Skeletal muscle cell (primary cell): ENCODE data around the gene RGR.

Experiments used
- DNase-seq: peaks from one replicate; pipeline ENCODE4 v3.0.0-alpha.2; 2010; ENCODE audit warnings: low read depth
- H3K4me3 ChIP-seq: 2 replicates; pipeline ENCODE4 v1.5.1; 2011; ENCODE audit warnings: low read depth, mild to moderate bottlenecking, control low read depth, low read length, moderate library complexity

The RGR gene, protein sequence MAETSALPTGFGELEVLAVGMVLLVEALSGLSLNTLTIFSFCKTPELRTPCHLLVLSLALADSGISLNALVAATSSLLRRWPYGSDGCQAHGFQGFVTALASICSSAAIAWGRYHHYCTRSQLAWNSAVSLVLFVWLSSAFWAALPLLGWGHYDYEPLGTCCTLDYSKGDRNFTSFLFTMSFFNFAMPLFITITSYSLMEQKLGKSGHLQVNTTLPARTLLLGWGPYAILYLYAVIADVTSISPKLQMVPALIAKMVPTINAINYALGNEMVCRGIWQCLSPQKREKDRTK

DNA sequence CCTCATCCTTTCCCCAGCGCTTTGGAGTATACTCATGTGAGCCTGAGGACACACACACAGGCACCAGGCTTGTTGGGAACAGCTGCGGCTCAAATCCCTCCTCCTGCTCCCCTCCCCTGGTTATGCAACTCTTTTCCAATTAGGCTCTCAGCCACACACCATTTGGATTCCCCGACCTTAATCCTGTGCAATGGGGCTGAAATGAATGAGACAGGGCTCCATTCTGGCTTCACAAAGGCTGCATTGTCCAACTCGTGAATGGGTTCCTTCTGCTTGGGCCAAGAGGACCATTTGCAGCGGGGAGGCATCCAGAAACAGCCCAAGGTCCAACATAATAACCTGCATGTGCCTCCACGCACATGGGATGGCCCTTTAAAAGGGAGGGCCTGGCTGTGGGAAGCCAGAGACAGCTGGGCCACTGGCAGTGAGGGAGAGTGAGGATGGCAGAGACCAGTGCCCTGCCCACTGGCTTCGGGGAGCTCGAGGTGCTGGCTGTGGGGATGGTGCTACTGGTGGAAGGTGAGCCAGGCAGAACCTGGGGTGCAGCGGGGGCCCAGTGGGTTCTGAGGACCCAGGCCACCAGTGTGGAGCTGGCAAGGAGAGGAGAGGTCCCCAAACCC, at the start of gene RGR:
TSS of gene RGR (plus strand) at position 403 of the 620 bp plus-strand sequence. CDS start at position 441, 38 bp downstream.
- H3K4me3 ChIP-seq = peak within 1 kb of the TSS; percentile 1
- peak; percentile 2 for DNase-seq

DNA sequence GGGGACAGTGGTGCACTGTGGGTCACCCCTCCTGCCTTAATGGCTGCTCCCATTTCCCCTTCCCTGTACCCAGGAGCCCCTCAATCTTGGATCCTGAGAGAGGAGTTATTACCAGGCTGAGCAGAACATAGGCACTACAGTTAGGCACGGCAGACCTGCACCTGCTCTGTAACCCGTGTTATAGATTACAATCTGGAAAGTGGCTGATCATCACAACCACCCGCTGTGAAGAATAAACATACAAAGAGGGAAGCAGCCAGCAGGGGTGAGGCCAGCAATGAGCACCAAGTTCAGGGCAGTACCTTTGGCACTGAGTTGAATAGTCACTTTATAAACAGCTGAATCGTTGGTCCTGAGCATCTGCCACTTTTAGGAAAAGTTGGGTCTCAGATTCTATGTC, 48.8 kb upstream of the RGR start:
- DNase-seq = no peak

DNA sequence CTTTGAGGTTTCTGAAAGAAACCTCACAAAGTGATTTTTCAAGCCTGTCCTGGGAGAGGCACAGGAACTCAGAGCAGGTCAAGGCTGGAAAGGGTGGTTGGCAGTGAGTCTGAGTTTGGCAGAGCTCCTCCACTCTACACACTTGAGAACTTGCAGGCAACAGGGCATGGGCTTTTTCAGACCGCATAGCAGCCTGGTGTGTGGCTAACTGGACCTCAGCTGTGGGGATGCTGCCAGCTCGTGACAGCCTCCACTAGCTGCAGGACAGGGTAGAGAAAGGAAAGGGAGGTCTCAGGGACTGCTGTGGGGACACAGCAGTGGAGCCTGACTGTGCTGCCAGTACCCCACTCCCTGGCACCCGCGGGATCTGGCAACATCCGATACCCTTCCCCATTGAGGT, 47.9 kb upstream of the RGR start:
- DNase-seq = no peak
- no peak overlapping the region for H3K4me3 ChIP-seq

More for the DNA sequence above, 48.8 kb upstream of the RGR start:
- H3K4me3 ChIP-seq = no peak overlapping the region

DNA sequence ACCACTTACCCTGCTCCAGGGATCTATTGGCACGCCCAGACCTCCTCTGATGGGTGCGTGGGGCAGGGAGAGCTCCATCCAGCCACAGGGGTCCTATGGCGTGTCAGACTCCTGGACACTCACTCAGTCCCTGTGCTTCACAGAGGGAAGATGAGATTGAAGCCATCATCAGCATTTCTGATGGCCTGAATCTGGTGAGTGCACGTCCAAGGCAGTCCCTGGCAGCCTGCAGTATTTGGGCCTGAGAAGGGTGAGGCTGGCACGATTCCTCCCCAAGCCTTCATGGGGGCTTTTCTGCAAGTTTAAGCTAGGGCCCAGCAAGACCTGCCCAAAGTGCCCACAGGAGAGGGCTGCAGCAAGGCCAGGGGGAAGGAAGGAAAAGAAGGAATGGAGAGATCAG, 47.2 kb upstream of the RGR start:
- no peak for DNase-seq
- no peak overlapping the region for H3K4me3 ChIP-seq

- no peak for DNase-seq
- no peak overlapping the region for H3K4me3 ChIP-seq
Observed at GRCh38 chr10:84198206-84198915, 46.5 kb upstream of the RGR start.

GRCh38 chr10:84200537-84201243, 44.2 kb upstream of the RGR start:
- DNase-seq = no peak
- no peak overlapping the region for H3K4me3 ChIP-seq

DNA sequence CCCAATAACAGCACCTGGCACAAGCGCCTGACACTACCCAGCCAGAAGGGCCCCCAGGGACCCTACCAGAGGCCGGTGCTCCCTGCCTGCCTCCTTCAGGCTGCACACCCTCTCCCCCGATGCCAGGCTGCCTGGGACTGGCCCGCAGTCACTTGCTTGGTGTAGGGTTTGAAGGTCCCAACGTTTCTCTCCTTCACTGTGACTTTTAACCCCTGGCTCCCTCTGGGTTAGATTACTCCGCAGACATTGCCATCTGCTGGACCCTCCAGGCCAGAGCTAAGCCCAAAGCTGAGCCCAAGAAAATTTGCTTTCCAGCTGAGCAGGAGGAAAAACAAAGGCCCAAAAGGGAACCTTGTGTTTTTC, 43.6 kb upstream of the RGR start:
- no peak overlapping the region for H3K4me3 ChIP-seq
- no peak for DNase-seq

DNA sequence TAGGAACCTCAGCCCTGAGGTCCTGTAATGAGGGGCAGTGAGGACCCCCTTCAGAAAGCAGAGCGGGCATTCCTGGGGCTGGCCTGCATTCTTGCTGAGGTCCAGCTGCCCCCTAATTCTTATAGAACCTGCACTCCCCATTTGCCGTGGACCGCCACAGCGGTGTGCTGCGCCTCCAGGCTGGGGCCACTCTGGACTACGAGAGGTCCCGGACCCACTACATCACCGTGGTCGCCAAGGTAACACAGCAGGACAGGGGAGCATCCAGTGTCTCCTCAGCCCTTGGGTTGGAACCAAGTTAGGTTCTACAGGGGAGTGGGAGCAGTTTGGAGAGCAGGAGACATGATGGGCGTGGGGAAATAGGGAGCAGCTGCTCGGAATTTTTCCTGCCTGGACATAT, 43.2 kb upstream of the RGR start:
- no peak for DNase-seq
- no peak overlapping the region for H3K4me3 ChIP-seq

DNA sequence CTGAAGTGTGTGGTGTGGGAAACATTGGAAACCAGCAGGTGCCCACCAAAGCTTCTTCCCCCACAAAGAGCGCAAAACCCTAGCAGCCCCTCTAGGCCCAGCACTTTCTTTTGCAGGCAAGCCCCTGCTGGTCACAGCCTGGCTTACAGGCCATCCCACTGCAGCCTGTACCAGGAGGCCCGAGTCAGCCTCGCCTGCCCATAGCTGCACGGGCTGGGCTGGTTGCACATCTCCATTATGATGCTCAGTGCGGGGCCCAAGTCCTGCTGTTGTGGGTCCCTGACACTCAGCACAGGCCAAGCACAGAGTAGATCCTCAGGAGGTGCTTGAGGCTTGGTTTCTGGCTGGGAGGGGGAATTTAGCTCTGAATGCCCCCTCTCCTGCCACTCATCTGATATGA, 42.5 kb upstream of the RGR start:
- no peak for DNase-seq
- no peak overlapping the region for H3K4me3 ChIP-seq

DNA sequence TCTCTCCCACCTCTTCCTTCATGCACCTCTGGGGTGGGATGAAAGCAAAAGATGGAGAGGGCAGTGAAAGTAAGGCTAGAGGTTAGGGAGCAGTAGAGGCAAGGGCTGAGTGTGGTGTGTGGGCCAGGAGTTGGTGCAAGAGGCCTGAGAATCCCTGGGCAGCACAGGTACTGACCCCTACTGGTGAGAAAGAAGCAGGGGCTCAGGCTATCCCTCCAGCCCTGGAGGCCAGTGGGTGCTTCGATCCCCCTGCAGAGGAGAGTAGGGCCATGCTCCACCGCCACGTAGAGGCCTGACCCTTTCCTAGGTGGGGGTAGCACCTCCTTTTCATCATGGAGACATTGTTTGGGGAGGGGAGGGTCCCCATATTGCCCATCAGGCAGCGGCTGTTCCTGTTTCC, 40.7 kb upstream of the RGR start:
- DNase-seq = no peak
- H3K4me3 ChIP-seq = no peak overlapping the region

GRCh38 chr10:84204610-84205009, 40.2 kb upstream of the RGR start:
- DNase-seq = no peak
- no peak overlapping the region for H3K4me3 ChIP-seq

DNA sequence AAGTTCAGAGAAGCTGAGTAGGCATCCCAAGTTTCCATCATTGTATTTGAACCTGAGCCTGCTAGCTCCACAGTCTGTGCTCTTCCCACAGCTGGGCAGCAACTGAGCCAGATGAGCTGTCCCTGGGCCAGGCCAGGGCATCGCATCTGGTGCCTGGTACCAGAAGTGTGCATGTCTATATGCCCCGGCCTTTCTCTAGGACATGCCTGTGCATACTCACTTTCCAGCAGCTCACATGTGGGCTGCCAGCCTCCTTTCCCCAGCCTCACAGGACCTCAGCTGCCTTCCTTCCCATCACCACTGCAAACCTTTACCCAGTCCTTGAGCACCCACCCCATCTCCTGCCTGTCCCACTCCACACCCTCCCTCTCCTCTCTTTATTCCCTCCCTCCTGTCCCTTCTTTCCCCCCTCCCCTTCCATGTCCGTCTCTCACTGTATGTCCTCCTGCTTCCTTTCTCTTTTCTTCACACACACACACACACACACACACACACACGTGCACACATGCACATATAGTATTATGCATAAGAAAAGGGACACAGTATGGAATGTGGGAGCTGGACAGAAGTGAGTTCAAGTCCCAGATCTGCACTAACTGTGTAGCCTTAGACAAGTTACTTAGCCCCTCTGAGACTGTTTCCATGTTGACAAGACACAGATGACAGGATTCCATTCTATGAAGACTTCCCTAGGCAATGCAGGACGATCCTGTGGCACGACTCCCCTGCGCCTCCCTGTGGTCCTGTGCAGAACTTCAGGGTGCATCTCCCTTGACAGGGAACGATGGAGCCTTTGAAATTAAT, 39.6 kb upstream of the RGR start:
- no peak overlapping the region for H3K4me3 ChIP-seq
- no peak for DNase-seq

DNA sequence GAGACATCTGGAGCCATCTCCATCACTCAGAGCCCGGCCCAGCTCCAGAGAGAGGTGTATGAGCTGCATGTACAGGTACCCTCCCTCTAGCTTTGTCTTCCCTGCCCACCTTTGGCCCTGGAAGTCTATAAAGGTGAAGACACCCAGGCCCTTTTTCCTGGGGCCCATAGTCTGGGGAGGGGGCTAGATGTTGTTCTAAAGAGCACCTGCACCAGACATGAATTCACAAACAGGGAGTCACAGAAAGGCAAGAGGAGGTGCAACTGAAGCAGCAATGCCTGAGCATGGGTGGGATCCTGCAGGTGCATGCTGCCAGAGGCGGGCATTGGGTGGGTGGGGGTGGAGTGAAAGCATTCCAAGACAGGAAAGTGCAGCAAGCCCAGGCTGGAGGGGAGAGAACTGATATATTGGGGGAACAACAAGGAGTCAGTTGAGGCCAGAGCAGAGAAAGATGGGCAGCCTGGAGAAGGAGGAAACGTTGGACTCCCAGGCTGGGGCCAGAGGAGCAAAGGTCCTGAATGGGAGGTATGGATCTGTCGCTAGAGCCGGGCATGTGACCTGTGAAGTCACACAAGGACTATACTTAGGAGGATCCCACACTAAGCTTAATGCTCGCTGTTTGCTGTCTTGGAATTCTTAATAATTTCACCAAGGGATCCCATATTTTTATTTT, 38.9 kb upstream of the RGR start:
- no peak for DNase-seq
- no peak overlapping the region for H3K4me3 ChIP-seq

DNA sequence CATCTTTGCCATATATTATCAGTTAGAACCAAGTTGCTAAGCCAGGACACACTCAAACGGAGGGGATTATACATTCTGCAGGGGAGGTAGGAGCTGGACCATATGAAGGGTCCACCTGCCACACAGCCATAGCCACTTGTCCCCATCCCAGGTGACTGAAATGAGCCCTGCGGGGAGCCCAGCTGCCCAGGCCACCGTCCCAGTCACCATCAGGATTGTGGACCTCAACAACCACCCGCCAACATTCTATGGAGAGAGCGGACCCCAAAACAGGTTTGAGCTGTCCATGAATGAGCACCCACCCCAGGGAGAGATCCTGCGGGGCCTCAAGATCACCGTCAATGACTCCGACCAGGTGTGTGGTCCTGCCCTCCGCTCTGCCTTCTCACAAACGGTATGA, 36.8 kb upstream of the RGR start:
- no peak for DNase-seq
- no peak overlapping the region for H3K4me3 ChIP-seq

DNA sequence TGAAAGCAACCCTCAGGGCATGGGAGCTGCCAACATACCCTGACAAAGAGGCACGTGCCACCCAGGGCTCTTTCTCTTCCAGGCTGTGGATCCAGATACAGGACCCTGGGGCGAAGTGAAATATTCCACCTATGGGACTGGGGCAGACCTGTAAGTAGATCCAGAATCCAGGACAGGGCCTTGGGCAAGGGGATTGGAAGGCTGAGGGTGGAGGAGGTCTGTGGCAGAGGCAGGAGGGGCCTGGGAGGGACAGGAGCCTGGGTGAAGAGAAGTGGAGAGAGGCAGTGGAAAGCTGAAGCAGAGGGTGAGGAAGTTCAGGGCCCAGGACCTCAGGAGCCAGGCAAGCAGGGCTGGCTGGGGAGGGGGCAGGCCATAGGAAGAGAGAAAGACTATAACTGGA, 33.3 kb upstream of the RGR start:
- DNase-seq = no peak

GRCh38 chr10:84212014-84212413, 32.8 kb upstream of the RGR start:
- no peak for DNase-seq
- H3K4me3 ChIP-seq = no peak overlapping the region

More for the DNA sequence above, 33.3 kb upstream of the RGR start:
- no peak overlapping the region for H3K4me3 ChIP-seq

DNA sequence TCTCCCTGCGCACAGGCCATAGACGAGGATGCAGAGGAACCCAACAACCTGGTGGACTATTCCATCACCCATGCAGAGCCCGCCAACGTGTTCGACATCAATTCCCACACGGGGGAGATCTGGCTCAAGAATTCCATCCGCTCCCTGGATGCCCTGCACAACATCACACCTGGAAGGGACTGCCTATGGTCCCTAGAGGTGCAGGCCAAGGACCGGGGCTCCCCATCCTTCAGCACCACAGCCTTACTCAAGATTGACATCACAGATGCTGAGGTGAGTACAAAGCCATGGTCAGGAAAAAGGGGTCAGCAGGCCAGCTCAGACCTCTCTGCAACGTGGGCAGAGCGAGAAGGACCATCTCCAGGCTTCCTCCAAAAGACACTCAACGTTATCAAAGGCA, 31.8 kb upstream of the RGR start:
- H3K4me3 ChIP-seq = no peak overlapping the region
- no peak for DNase-seq

GRCh38 chr10:84214046-84214572, 30.7 kb upstream of the RGR start:
- DNase-seq = no peak
- no peak overlapping the region for H3K4me3 ChIP-seq
